PC-9 (cell line): Measurements from ENCODE around the gene TRMT61B.

Source experiments
- EZH2 ChIP-seq: fragments of 200-600 bp; sonication (generic); IDR thresholded peaks from 2 replicates; pipeline ENCODE4 v1.8.0; 2017; ENCODE audit warnings: antibody characterized with exemption, low read depth
- TF ChIP-seq, protein P1 (sequence below): fragments of 200-600 bp; sonication (generic); conservative IDR thresholded peaks from 2 replicates; pipeline ENCODE4 v1.6.1; 2017; ENCODE audit warnings: mixed run types, antibody characterized with exemption, mild to moderate bottlenecking, moderate library complexity

DNA sequence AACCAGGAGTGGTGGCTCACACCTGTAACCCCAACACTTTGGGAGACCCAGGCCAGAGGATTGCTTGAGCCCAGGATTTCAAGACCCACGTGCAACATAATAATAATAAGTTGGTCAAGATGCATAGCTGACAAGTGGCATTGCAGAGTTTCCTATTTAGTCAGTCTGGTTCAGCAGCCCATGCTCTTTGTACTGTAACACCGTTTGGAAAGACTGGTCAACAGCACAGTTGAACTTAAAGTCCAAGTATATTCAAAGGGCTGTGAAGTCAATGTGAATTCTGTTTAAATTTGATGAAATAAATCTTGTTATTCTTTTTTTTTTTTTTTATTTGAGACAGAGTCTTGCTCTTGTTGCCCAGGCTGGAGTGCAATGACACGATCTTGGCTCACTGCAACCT lies 1.5 kb upstream of the TRMT61B start:
- TF ChIP-seq, protein P1, sequence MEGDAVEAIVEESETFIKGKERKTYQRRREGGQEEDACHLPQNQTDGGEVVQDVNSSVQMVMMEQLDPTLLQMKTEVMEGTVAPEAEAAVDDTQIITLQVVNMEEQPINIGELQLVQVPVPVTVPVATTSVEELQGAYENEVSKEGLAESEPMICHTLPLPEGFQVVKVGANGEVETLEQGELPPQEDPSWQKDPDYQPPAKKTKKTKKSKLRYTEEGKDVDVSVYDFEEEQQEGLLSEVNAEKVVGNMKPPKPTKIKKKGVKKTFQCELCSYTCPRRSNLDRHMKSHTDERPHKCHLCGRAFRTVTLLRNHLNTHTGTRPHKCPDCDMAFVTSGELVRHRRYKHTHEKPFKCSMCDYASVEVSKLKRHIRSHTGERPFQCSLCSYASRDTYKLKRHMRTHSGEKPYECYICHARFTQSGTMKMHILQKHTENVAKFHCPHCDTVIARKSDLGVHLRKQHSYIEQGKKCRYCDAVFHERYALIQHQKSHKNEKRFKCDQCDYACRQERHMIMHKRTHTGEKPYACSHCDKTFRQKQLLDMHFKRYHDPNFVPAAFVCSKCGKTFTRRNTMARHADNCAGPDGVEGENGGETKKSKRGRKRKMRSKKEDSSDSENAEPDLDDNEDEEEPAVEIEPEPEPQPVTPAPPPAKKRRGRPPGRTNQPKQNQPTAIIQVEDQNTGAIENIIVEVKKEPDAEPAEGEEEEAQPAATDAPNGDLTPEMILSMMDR = no peak
- no peak for TF ChIP-seq EZH2
